Stimulated activated CD8-positive, alpha-beta memory T cell treated with anti-CD3 and anti-CD28 coated beads, Interleukin-4, amount 100 ng/mL, for 1 hour (primary cell): ENCODE results near the gene ETFB.
"Not testable (repeated sequence)": the region's sequence is repeated elsewhere in the genome, so short reads cannot be mapped to it uniquely, and the experiment has no call there.

ENCODE experiments used
- DNase-seq, 2 donors: peaks; one replicate each; pipeline ENCODE4 v3.0.0-alpha.2; 2020; ENCODE audit warnings: low read depth in 2 of 2, low spot score in 1 of 2

Gene ETFB

DNA sequence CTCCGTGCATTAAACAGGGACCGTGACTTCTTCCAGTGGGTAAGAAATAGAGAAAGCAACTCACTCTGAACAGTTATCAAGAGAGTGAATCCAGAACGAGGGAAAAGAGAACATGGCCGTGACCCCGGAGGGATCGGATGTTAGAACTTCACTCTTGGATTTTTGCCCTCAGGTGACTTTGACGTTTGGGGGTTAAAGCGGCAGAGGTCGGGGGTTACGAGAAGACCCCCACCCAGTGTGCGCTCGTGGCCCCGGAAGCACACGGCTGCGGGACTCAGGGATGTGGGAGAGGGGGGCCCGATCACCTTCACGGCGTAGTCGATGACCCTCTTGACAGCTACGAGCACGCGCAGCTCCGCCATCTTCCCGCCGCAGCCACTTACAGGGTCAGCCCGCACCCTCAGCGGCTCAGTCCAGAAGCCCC is at the start of gene ETFB:
Gene ETFB, minus strand, starts transcription at position 424 of the 424 bp plus-strand sequence. Its CDS starts 62 bp downstream, at position 362.
- no peak for DNase-seq

DNA sequence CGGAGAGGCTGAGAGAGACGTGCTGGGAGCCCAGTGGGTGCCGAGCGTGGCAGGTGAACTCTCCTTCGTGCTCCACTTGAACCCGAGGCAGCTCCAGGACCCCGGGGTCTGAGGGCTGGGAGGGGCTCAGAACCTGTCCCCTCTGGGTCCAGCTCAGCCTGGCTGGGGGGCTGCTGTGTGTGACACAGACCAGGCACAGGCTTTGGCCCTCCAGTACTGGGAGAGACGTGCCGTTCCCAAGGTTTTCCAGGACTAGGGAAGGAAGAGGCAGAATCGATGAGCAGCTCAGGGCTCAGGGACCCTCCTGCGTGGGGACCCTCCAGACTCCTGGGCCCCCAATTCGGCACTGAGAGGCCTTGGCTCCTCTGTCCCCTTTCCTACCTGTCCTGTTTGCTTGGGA is 49.0 kb upstream of the ETFB start:
- DNase-seq: no peak

- DNase-seq: no peak
These were observed 45.0 kb upstream of the ETFB start for GRCh38 chr19:51410950-51411748.

DNA sequence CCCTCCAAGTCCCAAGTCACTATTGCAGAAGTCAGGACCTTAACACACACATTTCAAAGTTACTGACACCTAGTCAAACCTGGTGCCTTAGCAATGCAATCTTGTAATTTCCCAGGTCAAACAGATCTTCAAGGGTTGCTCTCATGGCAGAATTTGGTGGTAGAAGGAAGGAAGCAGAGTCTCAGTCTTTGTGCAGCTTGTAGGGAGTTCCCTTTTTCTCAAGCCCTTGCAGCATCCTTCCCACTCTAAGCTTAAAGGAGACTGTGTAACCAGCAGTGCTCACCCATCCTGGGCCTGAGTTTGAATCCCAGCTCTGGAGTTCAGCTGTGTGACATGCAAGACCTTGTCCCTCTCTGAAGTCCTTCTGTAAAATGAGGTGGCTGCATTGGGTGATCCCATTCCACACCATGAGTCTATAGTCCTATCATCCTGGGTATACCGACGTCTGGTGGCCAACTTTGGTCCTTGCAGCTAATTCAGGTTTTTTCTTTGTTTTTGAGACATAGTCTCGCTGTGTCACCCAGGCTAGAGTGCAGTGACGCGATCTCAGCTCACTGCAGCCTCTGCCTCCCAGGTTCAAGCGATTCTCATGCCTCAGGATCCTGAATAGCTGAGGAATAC is 41.4 kb upstream of the ETFB start:
- DNase-seq: no peak

DNA sequence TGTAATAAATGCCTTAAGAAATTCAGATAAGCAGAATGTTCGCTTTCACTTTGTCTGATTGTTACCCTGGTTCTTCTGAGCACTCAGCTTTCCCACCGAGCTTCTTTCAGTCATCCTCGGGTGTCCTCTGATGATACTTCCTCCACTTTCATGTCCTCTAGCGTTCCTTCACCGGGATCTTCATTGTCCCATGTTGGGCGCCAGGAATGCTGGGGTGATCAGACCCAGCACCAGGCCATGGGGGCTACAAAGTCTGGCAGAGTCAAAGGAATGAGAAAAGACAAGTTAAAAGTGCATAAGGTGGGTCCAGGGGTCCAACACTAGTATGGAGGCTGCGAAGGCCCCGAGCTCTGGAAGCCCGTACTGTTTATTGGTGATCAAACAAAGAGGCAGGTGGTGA is 35.9 kb upstream of the ETFB start:
- DNase-seq: no peak

DNA sequence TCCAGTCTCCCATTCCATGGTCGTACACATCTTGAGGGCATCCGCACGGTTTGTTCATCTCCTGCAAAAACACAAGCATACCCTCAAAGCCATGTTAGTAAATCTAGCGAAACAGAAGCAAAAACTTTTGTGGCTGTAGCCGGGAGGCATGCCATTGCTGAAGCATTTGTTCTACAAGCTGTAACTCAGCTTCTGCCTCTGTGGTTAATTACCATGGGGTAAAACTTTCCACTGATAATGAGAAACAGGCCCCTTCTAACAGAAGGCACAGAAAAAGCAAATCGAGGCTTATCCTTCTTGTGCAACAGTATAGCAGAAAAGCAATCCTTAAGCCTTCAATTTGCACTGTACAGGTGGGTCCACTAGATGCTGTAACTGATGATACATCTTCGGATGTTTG is 33.7 kb upstream of the ETFB start:
- not testable (repeated sequence) for DNase-seq

- DNase-seq: no peak
These were observed 33.0 kb upstream of the ETFB start for GRCh38 chr19:51399231-51399630.

- no peak for DNase-seq
These were observed 32.0 kb upstream of the ETFB start for GRCh38 chr19:51398096-51398704.

DNA sequence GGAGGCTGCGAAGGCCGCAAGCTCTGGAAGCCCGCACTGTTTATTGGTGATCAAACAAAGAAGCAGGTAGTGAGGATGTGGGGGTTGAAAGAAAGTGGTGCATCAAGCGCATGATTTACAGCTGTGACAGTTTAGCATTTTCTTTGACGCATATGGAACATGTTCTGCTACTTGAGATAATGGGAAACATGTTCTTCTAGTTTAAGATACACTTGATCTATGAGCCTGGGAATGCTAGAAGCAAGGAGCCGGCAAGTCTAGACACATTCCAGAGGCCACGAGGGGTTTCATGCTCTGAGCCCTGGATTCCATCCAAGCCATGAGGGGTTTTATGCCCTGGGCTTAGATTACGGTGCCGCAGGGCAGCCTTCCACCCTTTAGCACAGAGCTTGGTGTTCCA is 31.3 kb upstream of the ETFB start:
- DNase-seq: not testable (repeated sequence)

DNA sequence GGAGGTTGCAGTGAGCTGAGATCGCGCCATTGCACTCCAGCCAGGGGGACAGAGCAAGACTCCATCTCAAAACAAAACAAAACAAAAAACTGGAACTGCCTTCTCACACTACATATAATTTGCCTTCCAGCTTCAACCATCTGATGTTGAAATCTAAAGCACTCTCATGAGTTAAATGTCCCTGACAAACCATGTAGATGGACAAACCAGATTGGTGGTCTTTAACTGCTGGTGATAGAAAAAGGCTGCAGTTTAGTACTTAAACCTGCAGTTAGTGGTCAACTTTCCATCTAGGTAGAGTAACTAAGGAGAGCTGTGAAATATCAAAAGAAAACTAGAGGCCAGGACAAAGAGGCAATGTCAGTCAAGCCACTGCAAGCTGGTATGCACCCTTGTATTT is 30.0 kb upstream of the ETFB start:
- no peak for DNase-seq

- peak; percentile 56 to 74 for DNase-seq
These were observed 28.1 kb upstream of the ETFB start for GRCh38 chr19:51394050-51394836.

DNA sequence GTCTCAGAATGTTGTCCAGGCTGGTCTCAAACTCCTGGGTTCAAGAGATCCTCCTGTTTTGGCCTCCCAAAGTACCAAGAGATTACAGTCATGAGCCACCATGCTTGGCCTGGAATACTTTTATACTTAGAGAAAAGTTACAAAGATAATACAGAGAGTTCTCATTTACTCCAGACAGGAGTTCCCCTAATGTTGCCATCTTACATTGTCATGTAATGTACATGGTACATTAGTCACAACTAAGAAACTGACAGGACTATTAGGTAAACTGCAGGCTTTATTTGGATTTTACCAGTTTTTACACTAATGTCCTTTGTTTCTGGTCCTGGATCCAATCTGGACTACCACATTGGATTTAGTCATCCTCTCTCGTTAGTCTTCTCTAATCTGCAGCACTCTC is 26.5 kb upstream of the ETFB start:
- DNase-seq: no peak

GRCh38 chr19:51391073-51391611 is 25.0 kb upstream of the ETFB start:
- DNase-seq: no peak

- DNase-seq: no peak
These were observed 23.0 kb upstream of the ETFB start for GRCh38 chr19:51389143-51389542.

DNA sequence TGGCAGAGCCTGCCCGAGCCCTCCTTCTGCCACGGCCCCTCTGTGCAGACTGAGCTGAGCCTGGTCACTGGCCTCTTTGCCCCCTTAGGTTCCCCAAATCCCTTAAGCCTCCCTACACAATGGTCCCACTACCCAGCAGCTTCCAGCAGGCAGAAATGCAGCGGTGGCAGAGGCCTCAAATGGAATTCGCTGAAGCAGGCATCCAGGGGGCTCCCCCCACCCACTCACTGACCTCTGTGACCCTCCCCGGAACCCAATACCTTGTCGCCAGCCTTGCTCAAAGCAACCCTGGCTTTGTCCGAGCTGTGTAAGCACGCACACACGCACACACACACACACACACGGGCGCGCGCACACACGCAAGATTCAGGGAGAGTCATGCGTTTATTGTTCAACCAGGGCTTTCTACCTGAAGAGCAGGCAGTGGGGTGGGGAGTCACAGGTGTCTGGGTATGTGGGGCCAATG is 21.8 kb upstream of the ETFB start, which contains the start of gene LIM2:
Gene LIM2, minus strand, starts transcription at position 51 of the 466 bp plus-strand sequence. CDS start 531 bp downstream, outside the sequence.
- DNase-seq: no peak

DNA sequence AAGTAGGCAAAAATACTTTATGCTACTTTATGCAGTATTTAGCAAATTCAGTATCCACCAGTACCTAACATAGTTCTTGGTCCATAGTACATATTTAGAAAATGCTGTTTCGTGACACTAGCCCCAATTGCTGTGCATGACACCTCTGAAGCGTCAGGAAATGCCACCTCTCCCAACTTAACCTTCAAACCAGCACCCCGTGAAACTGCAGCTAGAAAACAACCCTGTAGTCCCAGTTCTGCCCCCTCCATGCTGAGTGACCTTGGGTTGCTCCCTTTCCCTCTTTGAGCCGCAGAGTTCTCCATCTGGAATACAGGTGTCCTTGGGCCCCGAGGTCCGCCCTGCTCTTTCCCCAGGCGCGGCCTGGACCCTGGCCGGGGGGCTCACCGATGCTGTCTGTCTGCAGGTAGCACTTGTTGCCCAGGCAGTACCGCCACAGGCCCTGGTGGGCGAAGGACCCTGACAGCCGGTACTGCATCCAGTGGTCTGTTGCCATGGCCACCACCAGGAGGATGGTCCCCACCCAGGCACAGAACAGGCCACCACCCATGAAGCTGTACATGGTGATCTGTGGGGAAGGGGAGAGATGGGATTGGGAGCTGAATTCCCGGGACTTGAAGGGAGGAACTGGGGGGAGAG is 20.8 kb upstream of the ETFB start:
- DNase-seq: no peak

DNA sequence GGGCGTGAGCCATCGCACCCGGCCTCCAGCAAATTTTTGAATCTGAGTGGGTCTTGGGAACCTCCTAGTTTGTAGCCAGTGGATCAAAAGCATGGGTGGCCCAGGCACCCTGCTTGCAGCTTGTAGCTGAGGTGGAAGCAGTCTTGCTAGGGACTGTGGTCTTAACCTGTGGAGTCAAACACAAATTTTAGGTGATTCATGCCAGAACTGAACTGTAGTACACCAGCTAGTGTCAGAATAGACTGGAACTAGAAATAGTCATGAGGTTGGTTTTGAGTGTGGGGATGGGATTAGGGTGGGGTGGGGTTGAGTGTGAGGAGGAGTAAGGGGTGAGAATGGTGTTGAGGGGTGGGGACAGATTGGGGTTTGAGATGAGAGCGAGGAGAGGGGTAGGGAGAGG is 15.8 kb upstream of the ETFB start:
- no peak for DNase-seq

- no peak for DNase-seq
These were observed 14.2 kb upstream of the ETFB start for GRCh38 chr19:51380379-51380778.

DNA sequence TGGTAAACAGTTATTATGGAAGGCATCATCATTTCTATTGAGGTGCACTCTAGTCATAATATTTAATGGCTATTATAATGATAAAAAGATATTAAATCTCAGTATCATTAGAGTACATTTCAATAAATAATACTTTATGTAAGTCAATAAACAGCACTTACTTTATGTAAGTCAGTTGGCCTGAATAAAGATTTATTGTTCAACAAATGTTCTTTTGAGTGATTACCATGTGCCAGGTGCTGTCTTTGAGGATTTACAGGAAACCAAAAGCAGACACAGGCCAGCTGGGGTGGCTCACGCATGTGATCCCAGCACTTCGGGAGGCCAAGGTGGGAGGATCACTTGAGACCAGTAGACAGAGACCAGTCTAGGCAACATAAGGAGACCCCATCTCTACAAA is 11.2 kb upstream of the ETFB start:
- no peak for DNase-seq

DNA sequence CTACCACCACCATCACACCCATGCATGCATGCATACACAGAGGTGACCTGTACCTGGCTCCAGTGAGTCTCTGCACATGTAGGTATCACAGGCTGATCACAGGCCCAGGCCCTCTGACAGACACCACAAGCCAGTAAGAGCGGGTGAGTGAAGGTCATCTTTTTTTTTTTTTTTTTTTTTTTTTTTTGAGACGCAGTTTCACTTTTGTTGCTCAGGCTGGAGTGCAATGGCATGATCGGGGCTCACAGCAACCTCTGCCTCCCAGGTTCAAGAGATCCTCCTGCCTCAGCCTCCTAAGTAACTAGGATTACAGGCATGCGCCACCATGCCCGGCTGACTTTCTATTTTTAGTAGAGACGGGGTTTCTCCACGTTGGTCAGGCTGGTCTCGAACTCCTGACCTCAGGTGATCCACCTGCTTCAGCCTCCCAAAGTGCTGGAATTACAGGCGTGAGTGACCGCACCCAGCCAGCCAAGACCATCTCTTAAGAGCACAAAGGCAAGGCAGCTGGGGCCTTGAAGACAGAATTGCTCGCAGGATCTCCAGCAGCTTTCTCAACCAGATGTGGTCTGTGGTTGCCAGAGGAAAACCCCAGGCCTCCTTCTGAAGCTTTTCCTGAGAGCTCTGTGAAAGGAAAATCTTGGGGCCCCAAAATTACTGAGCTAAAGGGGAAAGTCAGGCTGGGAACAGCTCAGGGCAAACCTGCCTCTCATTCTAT is 9.5 kb upstream of the ETFB start:
- no peak for DNase-seq
